DMS114 treated with DMSO at 0.1 percent for 48 hours (cell line): ENCODE measurements around the gene SCOC.

Source experiments
- DNase-seq: peaks from one replicate; lab custom pipeline; 2025; ENCODE audit not compliant: unreplicated experiment; lab: John Stamatoyannopoulos, UW

SCOC gene

GRCh38 chr4:140359562-140360427, 13.7 kb upstream of the SCOC start:
- DNase-seq = peak; percentile 17

- no peak for DNase-seq
These were observed 12.3 kb upstream of the SCOC start for GRCh38 chr4:140361099-140361498.

- no peak for DNase-seq
These were observed 10.4 kb upstream of the SCOC start for GRCh38 chr4:140363051-140363450.

GRCh38 chr4:140363558-140363957, 9.9 kb upstream of the SCOC start:
- DNase-seq = no peak

GRCh38 chr4:140367738-140368137, 5.7 kb upstream of the SCOC start:
- DNase-seq = no peak

- no peak for DNase-seq
These were observed 4.8 kb upstream of the SCOC start for GRCh38 chr4:140368686-140369085.

GRCh38 chr4:140372751-140373327, 607 bp upstream of the SCOC start:
- DNase-seq = no peak

- no peak for DNase-seq
These were observed 658 bp downstream of the SCOC start for GRCh38 chr4:140374130-140374477.

- no peak for DNase-seq
These were observed 9.3 kb downstream of the SCOC start for GRCh38 chr4:140382732-140383131.

- no peak for DNase-seq
These were observed 14.6 kb downstream of the SCOC start for GRCh38 chr4:140388015-140388414.

GRCh38 chr4:140395668-140396067, 22.2 kb downstream of the SCOC start:
- no peak for DNase-seq

- DNase-seq = no peak
These were observed 26.7 kb downstream of the SCOC start for GRCh38 chr4:140400111-140400510.

GRCh38 chr4:140406292-140406691, 32.8 kb downstream of the SCOC start:
- no peak for DNase-seq

GRCh38 chr4:140408974-140409373, 35.5 kb downstream of the SCOC start:
- no peak for DNase-seq

- peak; percentile 21 for DNase-seq
These were observed 39.9 kb downstream of the SCOC start for GRCh38 chr4:140413130-140413969.

GRCh38 chr4:140423106-140423505, 49.7 kb downstream of the SCOC start:
- DNase-seq = no peak

GRCh38 chr4:140426610-140427105, 53.2 kb downstream of the SCOC start:
- DNase-seq = no peak

GRCh38 chr4:140427106-140427918, 53.9 kb downstream of the SCOC start, which contains the start of gene CLGN:
CLGN (minus strand) TSS chr4:140427648; CDS start chr4:140413078, 14,570 bp downstream.
- peak; percentile 52 for DNase-seq

GRCh38 chr4:140427919-140428471, 54.5 kb downstream of the SCOC start:
- DNase-seq = no peak
